Lung microvascular endothelial cell (primary cell): ENCODE data around the gene SYT1. TPM values are rescaled to one million over a fixed set of nuclear protein-coding genes. Genes with fewer than 3 reads are reported as not detected.

ENCODE experiments used
- DNase-seq, 2 donors: peaks; one replicate each; pipeline versions ENCODE4 v3.0.0 to v3.0.0-alpha.2; 2010; ENCODE audit warnings: low read depth in 2 of 2
- total RNA-seq: library from RNA; depleted of rRNA; stranded (reverse); fragments of >200 nt; gene quantifications from 2 replicates; pipeline ENCODE4 v1.2.1, GENCODE V29; 2014

The SYT1 gene
- total RNA-seq, 1 donor from 2014 or later, result 5.4 TPM

DNA sequence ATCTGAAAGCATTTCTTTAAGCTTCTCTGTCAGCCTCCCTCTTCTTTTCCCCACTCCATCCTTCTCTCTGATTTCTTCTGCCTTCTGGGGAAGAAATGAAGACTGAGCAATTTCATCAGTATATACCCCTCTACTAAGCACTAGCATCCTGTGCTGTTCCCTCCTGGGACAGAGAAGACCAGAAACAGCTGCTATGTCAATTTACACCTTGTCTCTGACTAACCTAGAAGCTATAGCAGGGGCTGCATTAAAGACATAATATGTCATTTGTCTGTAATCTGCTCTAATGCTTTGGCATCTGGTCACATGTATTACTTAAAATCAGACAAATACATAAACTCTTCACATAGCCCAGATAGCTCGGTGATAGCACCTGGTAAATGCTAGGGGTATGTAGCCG lies 529.3 kb downstream of the SYT1 start:
- no peak for DNase-seq

DNA sequence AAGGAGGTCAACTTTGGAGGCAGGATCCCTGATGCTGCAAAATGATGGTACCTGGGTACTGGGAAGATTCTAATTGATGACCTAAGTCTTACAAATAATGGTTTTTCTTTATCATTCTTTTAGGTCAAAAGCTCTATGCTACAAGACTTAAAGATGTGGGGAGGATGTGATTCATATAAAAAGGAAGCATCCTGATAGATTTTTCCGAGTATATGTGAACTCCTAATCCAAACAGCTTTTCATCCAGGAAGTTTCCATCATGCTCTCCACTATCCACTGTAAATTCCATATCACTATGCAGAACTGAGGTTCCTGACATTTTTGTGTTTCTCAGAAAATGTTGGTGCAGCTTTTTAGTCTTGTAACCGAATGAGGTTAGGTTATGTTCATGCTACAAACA lies 533.0 kb downstream of the SYT1 start:
- peak in 1 of 2 donors; percentile 58 for DNase-seq

DNA sequence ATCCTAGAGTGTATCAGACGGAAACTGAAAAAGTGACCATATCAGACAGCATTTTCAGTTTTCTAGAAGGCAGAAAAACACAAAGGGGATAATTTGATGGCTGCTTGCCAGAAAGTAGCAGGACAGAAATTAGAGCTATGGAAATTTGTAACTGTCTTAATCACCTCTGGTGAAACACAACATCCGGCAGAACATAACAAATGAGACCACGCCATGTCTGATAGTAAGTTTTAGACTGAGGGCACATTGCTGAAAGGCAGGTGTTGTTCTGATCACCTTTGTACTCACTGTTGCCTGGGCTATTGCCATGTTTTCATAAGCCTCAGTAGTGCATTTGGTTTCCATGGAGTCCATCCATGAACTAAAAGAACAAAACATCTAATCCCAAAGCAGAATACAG lies 535.9 kb downstream of the SYT1 start:
- DNase-seq, result peak; percentile 31 to 38

GRCh38 chr12:79402606-79403005 lies 538.0 kb downstream of the SYT1 start:
- DNase-seq, result no peak

- no peak for DNase-seq
Observed at GRCh38 chr12:79406993-79407392, 542.4 kb downstream of the SYT1 start.

- peak; percentile 90 to 91 for DNase-seq
Observed at GRCh38 chr12:79407671-79408622, 543.4 kb downstream of the SYT1 start.

- no peak for DNase-seq
Observed at GRCh38 chr12:79408689-79409088, 544.1 kb downstream of the SYT1 start.

- peak in 1 of 2 donors; percentile 51 for DNase-seq
Observed at GRCh38 chr12:79409562-79409961, 545.0 kb downstream of the SYT1 start.

DNA sequence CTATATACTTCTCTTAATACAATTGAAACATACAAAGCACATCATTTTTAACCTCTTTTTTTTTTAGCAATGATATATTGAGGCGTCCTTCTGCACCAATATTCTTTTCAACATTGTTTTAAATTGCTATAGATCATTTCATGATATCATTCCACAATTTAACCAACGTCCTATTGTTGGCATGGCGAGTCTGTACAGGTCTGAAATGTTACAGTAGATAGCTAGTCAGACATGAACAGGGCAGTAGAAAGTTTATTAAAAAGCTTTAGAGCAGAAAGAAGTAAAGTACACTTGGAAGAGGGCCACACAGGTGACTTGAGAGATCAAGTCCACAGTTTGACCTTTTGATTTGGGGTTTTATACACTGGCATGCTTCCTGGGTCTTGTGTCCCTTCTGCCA lies 547.2 kb downstream of the SYT1 start:
- no peak for DNase-seq

- DNase-seq, result no peak
Observed at GRCh38 chr12:79413796-79414195, 549.2 kb downstream of the SYT1 start.

DNA sequence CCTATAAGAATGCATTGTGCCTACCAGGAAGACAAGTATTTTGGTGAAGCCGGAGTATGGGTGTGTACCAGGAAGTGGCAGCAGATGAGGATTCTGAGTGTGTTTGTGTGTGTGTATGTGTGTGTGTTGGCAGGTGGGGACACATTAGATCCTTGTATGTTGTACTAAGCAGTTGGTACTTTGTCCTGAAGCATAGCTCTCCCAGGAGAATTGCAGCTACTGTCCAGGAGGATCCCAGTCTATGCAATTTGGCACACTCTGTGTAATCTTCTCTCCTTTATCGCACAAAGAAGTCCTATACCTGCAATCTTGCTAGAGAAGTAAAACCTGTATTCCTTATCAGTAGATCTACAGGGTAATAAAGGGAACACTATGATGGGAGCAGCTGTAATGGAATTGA lies 549.7 kb downstream of the SYT1 start:
- DNase-seq, result no peak

- no peak for DNase-seq
Observed at GRCh38 chr12:79415321-79415720, 550.7 kb downstream of the SYT1 start.

GRCh38 chr12:79415746-79416435 lies 551.3 kb downstream of the SYT1 start:
- no peak for DNase-seq

DNA sequence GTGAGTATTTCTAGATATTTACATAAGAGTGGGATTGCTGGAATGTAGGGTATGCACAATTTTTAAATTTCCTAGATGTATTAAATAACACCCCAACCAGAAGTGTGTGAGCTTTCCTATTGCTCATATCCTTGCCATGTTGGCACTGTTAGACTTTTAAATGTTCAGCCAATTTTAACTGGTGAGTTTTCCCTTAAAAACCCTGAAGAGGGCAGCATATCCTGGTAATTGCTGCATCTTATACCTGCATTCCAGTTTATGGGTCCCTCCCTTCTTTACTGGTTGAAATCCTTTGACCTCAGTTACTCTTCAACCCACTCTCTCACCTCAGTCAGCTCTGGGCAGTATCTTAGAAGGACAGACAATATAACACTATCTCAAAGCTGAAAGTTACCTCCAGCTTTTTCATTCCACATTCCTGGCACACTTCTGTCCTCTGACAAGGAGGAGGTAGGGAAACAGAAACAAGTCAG lies 555.6 kb downstream of the SYT1 start:
- DNase-seq, result peak; percentile 91 to 94

DNA sequence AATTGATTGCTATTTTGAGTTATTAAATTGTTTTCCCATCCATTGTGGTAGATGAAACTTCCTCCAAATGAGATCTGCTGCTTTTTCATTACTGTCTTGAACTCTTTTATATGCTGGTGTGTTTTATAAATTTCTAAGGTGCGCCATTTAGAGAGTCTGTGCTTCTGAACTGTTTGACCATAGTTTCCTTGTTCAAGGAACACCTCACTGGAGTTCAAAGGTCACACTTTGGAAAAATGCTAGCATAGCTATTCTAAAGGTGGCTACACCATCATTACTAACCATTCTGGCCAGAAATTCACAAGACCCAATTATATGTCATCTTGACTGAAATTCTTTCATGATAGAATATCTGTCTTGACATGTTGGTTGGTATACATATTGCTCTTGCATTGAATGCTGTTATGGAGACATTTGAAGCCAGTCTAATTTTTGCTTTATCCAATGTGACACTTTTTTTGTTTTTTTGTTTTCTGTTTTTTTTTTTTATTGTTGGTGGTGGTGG lies 556.7 kb downstream of the SYT1 start:
- DNase-seq, result no peak

GRCh38 chr12:79422060-79422812 lies 557.7 kb downstream of the SYT1 start:
- peak in 1 of 2 donors; percentile 33 for DNase-seq

GRCh38 chr12:79423560-79423959 lies 559.0 kb downstream of the SYT1 start:
- DNase-seq, result no peak

DNA sequence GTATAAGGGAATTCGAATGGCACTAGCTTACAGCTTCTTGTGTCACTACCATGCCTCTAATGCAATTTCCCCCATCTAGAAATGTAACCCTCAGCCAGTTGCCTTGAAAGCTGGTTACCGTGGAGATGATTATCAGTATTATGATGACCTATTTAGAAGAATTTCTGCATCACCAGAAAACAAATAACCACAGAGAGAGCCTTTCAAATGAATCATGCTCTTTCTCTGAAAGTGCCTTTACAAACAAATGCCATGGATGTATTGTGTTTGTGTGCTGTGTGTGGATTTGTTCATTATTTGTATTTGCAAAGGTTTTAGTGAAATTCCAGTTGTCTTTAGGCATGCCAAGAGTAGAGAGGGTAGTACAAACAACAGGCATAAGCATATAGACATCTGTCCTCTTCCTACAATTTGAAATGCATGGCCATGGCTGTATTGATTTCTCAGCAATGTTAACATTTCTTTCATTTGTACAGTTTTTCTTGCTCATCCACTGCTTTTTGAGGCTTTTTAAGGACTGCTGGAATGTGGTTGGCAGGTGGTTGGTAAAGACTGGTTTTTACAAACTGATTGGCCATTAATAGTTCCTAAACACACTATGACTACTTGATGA lies 559.6 kb downstream of the SYT1 start:
- DNase-seq, result peak; percentile 56 to 97

DNA sequence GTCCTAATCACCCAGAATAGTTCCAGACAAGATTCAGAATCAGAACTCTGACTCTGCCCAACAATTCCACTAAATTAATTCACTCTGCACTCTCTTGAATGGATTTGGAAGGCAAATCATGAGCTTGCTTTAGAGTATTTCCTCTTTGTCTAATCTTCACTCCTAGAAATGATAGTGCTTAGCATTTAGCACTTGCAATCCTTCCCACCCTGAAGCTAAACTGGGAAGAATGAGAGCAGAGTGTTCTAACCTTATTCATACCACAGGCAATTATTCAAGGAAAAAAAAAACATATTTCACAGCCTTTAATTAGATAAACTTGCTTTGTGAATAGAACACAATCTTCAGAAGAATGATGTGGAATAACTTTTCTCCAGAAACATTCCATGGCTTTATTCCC lies 561.5 kb downstream of the SYT1 start:
- DNase-seq, result no peak

GRCh38 chr12:79426744-79427143 lies 562.2 kb downstream of the SYT1 start:
- DNase-seq, result peak in 1 of 2 donors; percentile 89

DNA sequence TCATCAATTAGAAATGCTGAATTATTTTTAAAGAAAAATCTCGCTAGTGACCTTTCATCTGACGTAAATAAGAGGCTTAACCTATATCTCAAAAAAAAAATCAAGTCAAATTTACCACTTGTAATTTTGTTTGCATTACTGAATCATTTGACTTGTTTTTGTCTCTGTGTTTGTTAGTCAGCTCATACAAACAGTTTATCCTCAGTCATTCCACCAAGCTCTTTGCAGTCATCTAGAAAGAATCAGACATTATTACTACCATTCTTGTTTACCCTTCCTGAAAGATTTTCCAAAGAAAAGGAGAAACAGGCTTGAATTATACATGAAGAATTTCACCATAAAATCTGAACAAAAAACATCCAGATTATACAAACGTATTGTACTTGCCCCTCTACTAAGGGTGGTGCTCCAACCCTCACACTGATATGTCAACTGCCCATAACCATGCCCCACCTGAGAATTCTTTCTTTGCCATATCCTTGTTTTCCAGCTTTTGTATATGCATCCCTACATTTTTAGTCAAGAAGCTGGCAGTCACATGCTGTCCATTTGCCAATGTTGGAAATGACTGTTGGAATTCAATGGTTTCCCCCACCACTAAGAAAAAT lies 569.0 kb downstream of the SYT1 start:
- peak in 1 of 2 donors; percentile 33 for DNase-seq
